Thyroid gland (tissue), 4 donors: Measurements from ENCODE around the gene ERAS.

ENCODE experiments used
- CTCF ChIP-seq, 6 experiments: fragments of 200-600 bp in 3 of 6; fragments of 450-650 bp in 3 of 6; sonication (generic) in 3 of 6; IDR thresholded peaks; one replicate each; pipeline ENCODE4 v1.5.1; 2016 to 2019; ENCODE audit warnings: antibody characterized with exemption in 6 of 6, mild to moderate bottlenecking in 2 of 6, inconsistent platforms in 1 of 6, moderate library complexity in 1 of 6
- POLR2A ChIP-seq, 2 donors: fragments of 450-650 bp; IDR thresholded peaks; one replicate each; pipeline ENCODE4 v1.6.1; 2017; ENCODE audit warnings: antibody characterized with exemption in 2 of 2, mild to moderate bottlenecking in 2 of 2, moderate library complexity in 1 of 2

GRCh38 chrX:48786825-48787504, 39.3 kb upstream of the ERAS start:
- TF ChIP-seq CTCF (IDR thresholded peaks at IDR 0.05) = no peak
- TF ChIP-seq POLR2A (IDR thresholded peaks at IDR 0.05) = no peak
